Measurements from ENCODE around the gene DMTF1. TPM values are rescaled to one million over a fixed set of nuclear protein-coding genes. Genes with fewer than 3 reads are reported as not detected.

The DMTF1 gene
- polyA plus RNA-seq, 1 of the 3 experiments (the other 2 are of a cell fraction), result 108 TPM

DNA sequence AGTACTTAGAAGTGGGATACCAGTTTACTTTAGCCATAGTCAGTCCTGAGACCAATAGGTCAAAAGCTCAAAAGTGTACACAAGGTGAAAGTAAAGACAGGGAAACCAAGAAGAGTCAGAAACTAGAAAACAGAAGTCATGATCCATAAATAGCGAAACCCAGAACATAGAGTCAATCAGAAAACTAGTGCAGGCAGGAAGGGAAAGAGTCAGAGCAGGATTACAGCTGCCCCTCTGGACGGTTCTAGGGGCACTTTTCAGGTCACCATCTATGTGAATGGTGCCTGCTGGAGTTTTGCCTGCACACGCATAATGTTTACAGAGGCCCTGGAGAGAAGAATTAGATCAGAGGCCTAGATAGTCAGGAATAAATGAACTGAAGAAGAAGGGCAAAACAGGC is 22.4 kb upstream of the DMTF1 start:
- H3K79me2 ChIP-seq (ENCODE audit: insufficient read depth), result no peaks in the 10 kb centered on the region
- H3K4me2 ChIP-seq, result no peak overlapping the region
- H3F3A ChIP-seq (replicated peaks; ENCODE audit: insufficient read depth), result no peaks in the 10 kb centered on the region
- no peaks in the 10 kb centered on the region for H4K20me1 ChIP-seq (ENCODE audit: insufficient read depth)
- H3K9ac ChIP-seq, result no peak overlapping the region
- no peaks in the 10 kb centered on the region for H3K36me3 ChIP-seq (replicated peaks in 1 of 2; ENCODE audit: control insufficient read depth in 1 of 2, insufficient read depth in 2 of 2, low read length in 1 of 2)
- ChIA-PET CTCF (interaction anchor here (0.7 to 2.7 kb wide), 6 partner anchors 19 to 203 kb away, joined by 3 to 11 read pairs (median 4); partner anchors contain the start of gene DMTF1), POLR2A (interaction anchor here (1.2 kb wide), 1 partner anchor 23 kb away, joined by 3 read pairs; the partner anchor contains the start of gene DMTF1)
- H3K27ac ChIP-seq (ENCODE audit: low read depth in 2 of 2, low read length in 1 of 2), result no peak overlapping the region
- TF ChIP-seq JUND (IDR thresholded peaks at IDR 0.05) (no peak), SIN3A (IDR thresholded peaks at IDR 0.05; ENCODE audit: borderline replicate concordance, low read depth, low read length) (no peak), MEF2A (IDR thresholded peaks at IDR 0.05; ENCODE audit: borderline replicate concordance, low read depth) (no peak), TAF1 (IDR thresholded peaks at IDR 0.05; ENCODE audit: borderline replicate concordance, low read depth, low read length) (no peak), MAX (IDR thresholded peaks at IDR 0.05; ENCODE audit: low read depth) (no peak), USF1 (IDR thresholded peaks at IDR 0.05; ENCODE audit: borderline replicate concordance, low read depth) (no peak), SMC3 (IDR thresholded peaks at IDR 0.05; ENCODE audit: low read depth, low read length) (no peak), NFIC (IDR thresholded peaks at IDR 0.05; ENCODE audit: borderline replicate concordance) (no peak), FOXM1 (IDR thresholded peaks at IDR 0.05; ENCODE audit: low read depth) (no peak)
- TF ChIP-seq, protein P1, sequence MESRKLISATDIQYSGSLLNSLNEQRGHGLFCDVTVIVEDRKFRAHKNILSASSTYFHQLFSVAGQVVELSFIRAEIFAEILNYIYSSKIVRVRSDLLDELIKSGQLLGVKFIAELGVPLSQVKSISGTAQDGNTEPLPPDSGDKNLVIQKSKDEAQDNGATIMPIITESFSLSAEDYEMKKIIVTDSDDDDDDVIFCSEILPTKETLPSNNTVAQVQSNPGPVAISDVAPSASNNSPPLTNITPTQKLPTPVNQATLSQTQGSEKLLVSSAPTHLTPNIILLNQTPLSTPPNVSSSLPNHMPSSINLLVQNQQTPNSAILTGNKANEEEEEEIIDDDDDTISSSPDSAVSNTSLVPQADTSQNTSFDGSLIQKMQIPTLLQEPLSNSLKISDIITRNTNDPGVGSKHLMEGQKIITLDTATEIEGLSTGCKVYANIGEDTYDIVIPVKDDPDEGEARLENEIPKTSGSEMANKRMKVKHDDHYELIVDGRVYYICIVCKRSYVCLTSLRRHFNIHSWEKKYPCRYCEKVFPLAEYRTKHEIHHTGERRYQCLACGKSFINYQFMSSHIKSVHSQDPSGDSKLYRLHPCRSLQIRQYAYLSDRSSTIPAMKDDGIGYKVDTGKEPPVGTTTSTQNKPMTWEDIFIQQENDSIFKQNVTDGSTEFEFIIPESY (IDR thresholded peaks at IDR 0.05; ENCODE audit: borderline replicate concordance, low read depth), result no peak
- no peak overlapping the region for H2AFZ ChIP-seq (ENCODE audit: low read depth)
- no peak for DNase-seq
- H3K9me2 ChIP-seq, result no peaks in the 10 kb centered on the region; the same call in 1 of the 2 replicates
- no peak overlapping the region for H3K4me3 ChIP-seq (ENCODE audit: low read depth in 2 of 2, low read length in 1 of 2)
- no peaks in the 10 kb centered on the region for H3K9me3 ChIP-seq
- H3K27me3 ChIP-seq (ENCODE audit: insufficient read depth), result no peaks in the 10 kb centered on the region; the same call in 1 of the 2 replicates
- WGBS (ENCODE audit: low lambda C conversion rate), result 48% methylated on average over 3 of the region's 3 CpGs
- no peaks in the 10 kb centered on the region for H3K4me1 ChIP-seq (ENCODE audit: control insufficient read depth in 1 of 2, insufficient read depth in 2 of 2, low read depth in 1 of 2, low read length in 1 of 2)

DNA sequence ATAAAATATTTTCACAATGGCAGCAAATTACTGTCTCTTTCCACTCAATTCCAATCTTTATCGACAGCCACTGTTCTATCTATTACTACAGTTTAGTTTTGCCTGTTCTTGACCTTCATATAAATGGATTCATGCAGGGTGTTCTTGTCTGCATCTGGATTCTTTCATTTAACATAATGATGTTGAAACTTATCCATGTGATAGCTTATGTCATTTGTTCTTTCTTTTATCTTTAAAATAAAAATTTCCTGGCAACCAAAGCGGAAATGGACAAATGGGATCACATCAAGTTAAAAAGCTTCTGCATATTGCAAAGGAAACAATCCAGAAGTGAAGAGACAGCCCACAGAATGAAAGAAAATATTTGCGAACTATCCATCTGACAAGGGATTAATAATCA is 20.5 kb upstream of the DMTF1 start:
- no peaks in the 10 kb centered on the region for H3F3A ChIP-seq (replicated peaks; ENCODE audit: insufficient read depth)
- ChIA-PET CTCF (interaction anchor here (0.6 kb wide), 1 partner anchor 46 kb away, joined by 3 read pairs; no protein-coding TSS in a partner anchor), POLR2A (no interaction called here)
- TF ChIP-seq MXI1 (IDR thresholded peaks at IDR 0.05; ENCODE audit: low read depth, low read length) (no peak), YY1 (IDR thresholded peaks at IDR 0.05; ENCODE audit: low read depth) (no peak)
- no peak overlapping the region for H3K4me3 ChIP-seq (ENCODE audit: low read depth in 2 of 2, low read length in 1 of 2)
- H3K27ac ChIP-seq (ENCODE audit: low read depth in 2 of 2, low read length in 1 of 2), result no peak overlapping the region
- H3K9me2 ChIP-seq, result no peaks in the 10 kb centered on the region
- H3K36me3 ChIP-seq (replicated peaks in 1 of 2; ENCODE audit: control insufficient read depth in 1 of 2, insufficient read depth in 2 of 2, low read length in 1 of 2), result no peaks in the 10 kb centered on the region
- no peak for DNase-seq
- WGBS (ENCODE audit: low lambda C conversion rate), result 56% methylated on average over 3 of the region's 3 CpGs
- H3K9me3 ChIP-seq, result no peaks in the 10 kb centered on the region
- no peak overlapping the region for H2AFZ ChIP-seq (ENCODE audit: low read depth)
- no peak overlapping the region for H3K9ac ChIP-seq
- H3K4me1 ChIP-seq (ENCODE audit: control insufficient read depth in 1 of 2, insufficient read depth in 2 of 2, low read depth in 1 of 2, low read length in 1 of 2), result no peaks in the 10 kb centered on the region
- no peaks in the 10 kb centered on the region for H3K27me3 ChIP-seq (ENCODE audit: insufficient read depth)
- H3K4me2 ChIP-seq, result no peak overlapping the region
- no peaks in the 10 kb centered on the region for H4K20me1 ChIP-seq (ENCODE audit: insufficient read depth)
- H3K79me2 ChIP-seq (ENCODE audit: insufficient read depth), result no peaks in the 10 kb centered on the region
